Parathyroid adenoma (tissue), 2 donors: ENCODE results near the gene NPY2R.

Experiments
- H2AFZ ChIP-seq: fragments of 300-600 bp; sonication (generic); one replicate; pipeline ENCODE4 v1.7.0; 2017; ENCODE audit warnings: antibody characterized with exemption, mild to moderate bottlenecking
- H3K27ac ChIP-seq: fragments of 300-600 bp; sonication (generic); one replicate; pipeline ENCODE4 v1.7.0; 2017
- H3K27me3 ChIP-seq: fragments of 300-600 bp; sonication (generic); one replicate; pipeline ENCODE4 v1.7.0; 2017; ENCODE audit warnings: low read length; ENCODE audit not compliant: control insufficient read depth, insufficient read depth
- H3K36me3 ChIP-seq: fragments of 300-600 bp; sonication (generic); one replicate; pipeline ENCODE4 v1.7.0; 2017; ENCODE audit warnings: low read length; ENCODE audit not compliant: control insufficient read depth, insufficient read depth
- H3K4me1 ChIP-seq: fragments of 300-600 bp; sonication (generic); one replicate; pipeline ENCODE4 v1.7.0; 2017; ENCODE audit warnings: control low read depth
- H3K4me2 ChIP-seq: fragments of 300-600 bp; sonication (generic); one replicate; pipeline ENCODE4 v1.7.0; 2017; ENCODE audit warnings: low read length
- H3K4me3 ChIP-seq: fragments of 300-600 bp; sonication (generic); one replicate; pipeline ENCODE4 v1.7.0; 2017; ENCODE audit warnings: low read depth, low read length
- H3K79me2 ChIP-seq: fragments of 300-600 bp; sonication (generic); one replicate; pipeline ENCODE4 v1.7.0; 2017; ENCODE audit warnings: control low read depth
- H3K9ac ChIP-seq: fragments of 300-600 bp; sonication (generic); one replicate; pipeline ENCODE4 v1.7.0; 2017; ENCODE audit warnings: mild to moderate bottlenecking
- H3K9me3 ChIP-seq: fragments of 300-600 bp; sonication (generic); one replicate; pipeline ENCODE4 v1.7.0; 2017; ENCODE audit warnings: low read length; ENCODE audit not compliant: control insufficient read depth
- CTCF ChIP-seq: fragments of 300-600 bp; sonication (generic); IDR thresholded peaks from one replicate; pipeline ENCODE4 v1.7.0; 2017; ENCODE audit warnings: antibody characterized with exemption, mild to moderate bottlenecking
- donor health status: primary hyperparathyroidism.

Gene NPY2R

GRCh38 chr4:155232432-155232831 is 24.0 kb downstream of the NPY2R start:
- no peak overlapping the region for H3K27ac ChIP-seq

GRCh38 chr4:155234206-155234605 is 25.8 kb downstream of the NPY2R start:
- H3K27me3 ChIP-seq, result no peaks in the 10 kb centered on the region
- no peak for TF ChIP-seq CTCF
- no peaks in the 10 kb centered on the region for H3K36me3 ChIP-seq
- H3K4me3 ChIP-seq, result no peak overlapping the region
- H3K4me1 ChIP-seq, result no peaks in the 10 kb centered on the region
- H2AFZ ChIP-seq, result no peak overlapping the region
- no peak overlapping the region for H3K9ac ChIP-seq
- no peak overlapping the region for H3K27ac ChIP-seq
- no peaks in the 10 kb centered on the region for H3K79me2 ChIP-seq
- H3K4me2 ChIP-seq, result no peak overlapping the region
- H3K9me3 ChIP-seq, result no peaks in the 10 kb centered on the region

More at GRCh38 chr4:155232432-155232831, 24.0 kb downstream of the NPY2R start:
- Histone ChIP-seq H3K4me1 (no peaks in the 10 kb centered on the region), H3K4me2 (no peak overlapping the region), H3K4me3 (no peak overlapping the region), H3K9ac (no peak overlapping the region), H3K9me3 (no peaks in the 10 kb centered on the region), H3K79me2 (no peaks in the 10 kb centered on the region), H3K36me3 (no peaks in the 10 kb centered on the region), H2AFZ (no peak overlapping the region), H3K27me3 (no peaks in the 10 kb centered on the region)
- no peak for TF ChIP-seq CTCF

GRCh38 chr4:155237567-155237966 is 29.1 kb downstream of the NPY2R start:
- H3K79me2 ChIP-seq, result no peaks in the 10 kb centered on the region
- no peak overlapping the region for H2AFZ ChIP-seq
- no peaks in the 10 kb centered on the region for H3K36me3 ChIP-seq
- no peak overlapping the region for H3K27ac ChIP-seq
- H3K9ac ChIP-seq, result no peak overlapping the region
- no peak overlapping the region for H3K4me3 ChIP-seq
- TF ChIP-seq CTCF, result no peak
- no peak overlapping the region for H3K4me2 ChIP-seq
- H3K27me3 ChIP-seq, result no peaks in the 10 kb centered on the region
- no peaks in the 10 kb centered on the region for H3K9me3 ChIP-seq
- H3K4me1 ChIP-seq, result no peaks in the 10 kb centered on the region

GRCh38 chr4:155241225-155241624 is 32.8 kb downstream of the NPY2R start:
- no peak overlapping the region for H3K27ac ChIP-seq
- H3K4me3 ChIP-seq, result no peak overlapping the region
- no peaks in the 10 kb centered on the region for H3K27me3 ChIP-seq
- no peak overlapping the region for H3K9ac ChIP-seq
- no peak overlapping the region for H2AFZ ChIP-seq
- H3K4me2 ChIP-seq, result no peak overlapping the region
- no peaks in the 10 kb centered on the region for H3K4me1 ChIP-seq
- H3K36me3 ChIP-seq, result no peaks in the 10 kb centered on the region
- no peaks in the 10 kb centered on the region for H3K79me2 ChIP-seq
- H3K9me3 ChIP-seq, result no peaks in the 10 kb centered on the region
- TF ChIP-seq CTCF, result no peak

- no peak overlapping the region for H3K4me2 ChIP-seq
- H3K27ac ChIP-seq, result no peak overlapping the region
- H3K4me3 ChIP-seq, result no peak overlapping the region
- no peaks in the 10 kb centered on the region for H3K27me3 ChIP-seq
- H3K36me3 ChIP-seq, result no peaks in the 10 kb centered on the region
- H2AFZ ChIP-seq, result no peak overlapping the region
- H3K9ac ChIP-seq, result no peak overlapping the region
- no peaks in the 10 kb centered on the region for H3K79me2 ChIP-seq
- no peak for TF ChIP-seq CTCF
- no peaks in the 10 kb centered on the region for H3K9me3 ChIP-seq
- no peaks in the 10 kb centered on the region for H3K4me1 ChIP-seq
Observed at GRCh38 chr4:155241664-155242063, 33.2 kb downstream of the NPY2R start.
